HUDEP-2 (cell line): ENCODE measurements around the gene POC1A.
"Not testable (repeated sequence)": the region's sequence is repeated elsewhere in the genome, so short reads cannot be mapped to it uniquely, and the experiment has no call there.

Experiments
- DNase-seq, 76 experiments: peaks; one replicate each; lab custom pipeline; 2025; ENCODE audit not compliant: unreplicated experiment in 76 of 76; lab: John Stamatoyannopoulos, UW

The POC1A gene

DNA sequence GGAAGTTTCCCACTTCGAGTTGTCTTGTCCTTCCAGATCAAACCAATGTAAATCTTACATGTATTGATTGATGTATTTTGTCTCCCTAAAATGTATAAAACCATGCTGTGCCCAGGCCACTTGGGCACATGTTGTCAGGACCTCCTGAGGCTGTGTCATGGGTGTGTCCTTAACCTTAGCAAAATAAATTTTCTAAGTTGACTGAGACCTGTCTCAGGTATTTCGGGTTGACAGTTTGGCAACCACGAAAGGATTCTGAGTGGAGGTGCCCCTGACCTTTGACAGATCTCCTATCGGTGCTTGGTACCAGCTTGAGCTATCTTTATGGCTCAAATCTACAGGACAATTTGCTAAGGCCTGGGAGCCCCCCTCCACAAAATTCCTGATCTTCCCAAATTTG, 1.7 kb upstream of the POC1A start:
- no peak for DNase-seq

DNA sequence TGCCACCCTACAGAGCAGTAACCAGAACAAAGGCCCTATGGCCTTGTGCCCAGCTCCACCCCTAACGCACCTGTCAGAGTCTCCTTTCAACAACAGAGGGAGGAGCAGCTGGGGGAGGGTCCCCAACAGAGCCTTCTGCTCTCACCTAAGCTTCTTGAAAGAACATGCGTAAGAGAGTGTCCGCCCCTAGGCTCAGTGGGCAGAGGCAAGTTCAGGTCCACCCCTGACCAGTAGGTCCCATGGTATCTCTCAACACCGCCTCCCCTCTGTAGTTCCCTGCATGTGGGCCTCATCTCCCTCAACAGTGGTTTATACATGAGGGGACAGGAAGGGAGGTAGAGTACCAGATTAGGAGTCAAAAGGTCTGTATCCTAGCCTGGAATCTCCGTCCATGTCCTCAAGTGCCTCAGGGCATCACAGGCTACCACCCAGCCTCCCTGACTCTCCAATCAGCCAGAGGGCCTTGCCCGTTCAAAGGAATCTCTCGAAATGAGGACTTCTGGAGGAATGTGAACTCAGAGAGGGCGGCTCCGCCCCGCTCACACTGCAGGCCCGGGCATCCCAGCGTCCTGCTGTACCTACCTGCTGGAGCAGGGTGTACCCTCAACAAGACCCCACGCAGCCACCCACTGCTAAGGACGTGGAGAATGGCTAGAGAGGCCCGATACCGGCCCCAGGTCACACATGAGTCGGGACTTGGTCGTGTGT, 680 bp downstream of the POC1A start:
- peak in 23 of 76 experiments; percentile 3 to 51 (median 22) for DNase-seq

DNA sequence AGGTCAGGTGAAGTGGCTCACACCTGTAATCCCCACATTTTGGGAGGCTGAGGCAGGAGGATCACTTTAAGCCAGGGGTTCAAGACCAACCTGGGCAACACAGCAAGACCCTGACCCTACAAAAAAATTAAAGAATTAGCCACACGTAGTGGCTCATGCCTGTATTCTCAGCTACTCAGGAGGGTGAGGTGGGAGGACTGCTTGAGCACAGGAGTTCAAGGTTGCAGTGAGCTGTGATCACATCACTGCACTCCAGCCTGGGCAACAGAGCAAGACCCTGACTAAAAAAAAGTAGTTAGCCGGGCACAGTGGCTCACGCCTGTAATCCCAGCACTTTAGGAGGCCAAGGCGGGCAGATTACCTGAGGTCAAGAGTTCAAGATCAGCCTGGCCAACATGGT, 2.2 kb downstream of the POC1A start:
- DNase-seq: not testable (repeated sequence)

DNA sequence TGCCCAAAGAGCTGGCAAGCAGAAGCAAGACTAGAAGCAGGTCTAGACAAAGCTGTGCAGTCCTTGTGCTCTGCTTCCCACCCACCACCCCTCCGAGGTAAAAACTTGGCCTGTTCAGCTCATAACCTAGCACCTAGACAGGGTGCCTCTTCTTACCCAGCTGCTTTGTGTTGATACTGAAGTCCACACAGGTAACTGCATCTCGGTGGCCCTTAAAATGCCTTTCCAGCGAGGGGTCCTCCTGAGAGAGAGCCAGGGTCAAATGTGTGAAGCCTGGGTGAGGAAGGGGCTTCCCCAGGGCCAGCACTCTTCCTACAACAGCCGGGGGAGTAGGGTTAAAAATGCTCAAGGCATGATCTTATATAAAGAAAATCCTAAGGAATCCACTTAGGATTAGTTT, 3.4 kb downstream of the POC1A start:
- DNase-seq: no peak

DNA sequence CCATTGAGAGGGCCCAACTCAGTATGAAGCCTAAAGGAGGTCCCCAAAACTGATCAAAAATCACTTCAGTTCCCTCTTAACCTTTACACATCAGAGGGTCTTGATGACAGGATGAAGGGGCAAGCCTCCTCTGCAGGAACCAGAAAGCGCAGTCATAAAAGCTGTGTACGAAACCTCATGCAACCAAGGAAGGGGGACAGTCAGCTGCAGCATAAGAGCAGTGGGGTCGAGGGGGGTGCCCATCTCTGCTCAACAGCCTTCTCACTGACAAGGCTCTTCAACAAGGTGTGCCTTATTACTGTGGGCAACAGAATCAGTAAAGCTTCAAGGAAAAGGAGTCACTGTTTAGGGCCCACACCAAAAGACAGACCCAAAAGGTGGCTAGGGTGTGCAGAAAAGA, 3.9 kb downstream of the POC1A start:
- no peak for DNase-seq

DNA sequence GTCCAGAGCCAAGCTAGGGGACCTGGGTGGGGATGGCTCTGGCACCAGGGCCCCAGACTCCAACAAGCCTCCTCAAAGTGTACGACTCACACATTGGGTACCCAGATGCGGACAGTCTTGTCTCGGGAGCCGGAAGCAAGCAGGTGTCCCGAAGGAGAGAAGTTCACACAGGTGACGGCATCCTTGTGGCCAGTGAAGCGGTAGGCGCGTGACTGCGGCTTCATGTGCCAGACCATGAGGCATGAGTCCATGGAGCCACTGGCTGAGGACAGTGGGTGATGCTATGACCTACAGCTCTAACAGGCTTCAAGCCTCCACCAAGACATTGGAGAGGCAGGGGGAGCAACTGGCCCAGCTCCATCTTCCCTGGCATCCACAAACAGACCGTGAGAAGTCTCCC, 4.5 kb downstream of the POC1A start:
- DNase-seq: no peak

DNA sequence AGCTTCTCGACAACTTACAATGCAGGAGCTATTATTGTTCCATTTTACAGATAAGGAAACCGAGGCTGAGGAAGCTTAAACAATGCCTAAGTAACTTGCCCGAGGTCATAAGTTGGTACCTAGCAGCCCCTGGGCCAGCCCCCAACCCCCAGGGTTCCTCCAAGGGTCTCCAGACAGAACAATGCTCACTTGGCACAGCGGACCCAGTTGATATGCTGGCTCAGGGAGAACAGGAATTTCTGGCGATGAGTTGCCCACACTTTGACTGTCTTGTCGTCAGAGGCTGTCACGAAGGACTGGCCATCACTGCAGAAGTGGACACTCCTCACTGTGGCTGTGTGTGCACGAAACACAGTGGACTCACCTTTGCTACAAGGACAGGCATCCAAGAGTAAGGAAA, 5.2 kb downstream of the POC1A start:
- no peak for DNase-seq

DNA sequence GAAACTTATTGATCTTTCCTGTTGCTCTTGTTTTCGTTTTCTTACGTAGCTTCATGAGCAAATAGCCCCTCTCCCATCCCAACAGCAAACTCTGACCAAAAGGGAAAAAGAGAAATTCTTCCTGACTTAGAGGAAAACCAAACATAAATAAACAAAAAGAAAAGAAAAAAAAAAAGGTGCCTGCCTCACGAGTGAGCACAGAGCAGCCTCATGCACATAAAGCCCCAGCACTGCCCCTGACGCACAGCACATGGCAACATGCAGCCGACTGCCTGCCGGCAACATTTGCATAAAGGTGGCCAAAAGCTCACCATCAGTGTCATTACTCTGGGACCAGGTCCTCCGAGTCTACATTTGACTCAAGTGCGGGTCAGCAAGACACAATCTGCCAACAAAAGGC, 6.4 kb downstream of the POC1A start:
- DNase-seq: no peak

DNA sequence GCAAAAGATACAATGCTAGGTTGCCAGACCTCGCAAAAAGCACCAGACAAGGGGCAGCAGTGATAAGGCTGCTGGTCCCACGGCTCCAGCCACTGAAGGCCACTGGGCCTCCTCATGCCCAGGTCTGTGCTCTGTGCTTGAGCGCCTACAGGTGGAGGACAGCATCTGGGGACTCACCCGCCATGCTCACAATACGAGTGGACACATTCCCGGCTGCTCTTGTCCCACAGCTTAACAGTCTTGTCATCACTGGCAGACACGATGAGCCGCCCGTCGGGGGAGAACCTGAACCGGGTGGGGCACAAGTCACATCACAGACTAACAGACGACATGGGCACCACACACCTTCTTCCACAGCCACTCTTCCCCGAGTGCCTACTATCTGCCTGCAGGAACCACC, 7.4 kb downstream of the POC1A start:
- DNase-seq: no peak

DNA sequence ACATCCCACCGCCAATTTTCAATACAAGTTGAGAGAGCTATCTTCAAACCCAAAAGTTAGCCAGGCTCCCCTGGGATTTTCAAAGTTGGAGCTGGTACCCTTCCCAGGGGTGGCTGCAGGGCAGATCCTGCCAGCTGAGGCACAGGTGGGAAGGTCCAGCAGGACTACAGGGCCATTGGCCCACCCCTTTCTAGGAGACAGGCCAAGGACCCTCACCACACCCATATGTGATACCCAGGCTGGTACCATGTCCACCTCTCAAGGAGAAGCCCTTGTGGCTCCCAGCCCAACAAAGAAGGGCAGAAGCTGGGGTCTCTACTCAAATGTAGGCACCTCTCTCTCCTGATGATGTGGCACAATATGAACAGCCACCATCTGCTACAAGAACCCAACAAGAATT, 8.0 kb downstream of the POC1A start:
- DNase-seq: no peak

DNA sequence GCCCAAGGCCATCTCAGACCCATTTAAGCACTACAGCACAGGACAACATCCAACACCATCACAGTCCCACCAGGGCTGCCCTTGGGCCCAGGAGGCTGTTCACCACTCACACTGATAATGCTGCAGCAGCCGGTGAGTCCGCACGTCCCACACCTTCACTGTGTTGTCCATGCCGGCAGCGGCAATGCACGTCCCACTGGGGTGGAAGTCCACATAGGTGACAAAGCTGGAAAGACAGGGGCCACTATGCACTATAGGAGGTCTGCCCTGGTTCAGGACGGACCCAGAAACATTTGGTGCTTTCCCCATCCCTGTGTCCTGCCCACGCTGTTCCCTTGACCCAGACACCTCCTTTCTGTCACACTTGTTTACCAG, 8.5 kb downstream of the POC1A start:
- DNase-seq: no peak

DNA sequence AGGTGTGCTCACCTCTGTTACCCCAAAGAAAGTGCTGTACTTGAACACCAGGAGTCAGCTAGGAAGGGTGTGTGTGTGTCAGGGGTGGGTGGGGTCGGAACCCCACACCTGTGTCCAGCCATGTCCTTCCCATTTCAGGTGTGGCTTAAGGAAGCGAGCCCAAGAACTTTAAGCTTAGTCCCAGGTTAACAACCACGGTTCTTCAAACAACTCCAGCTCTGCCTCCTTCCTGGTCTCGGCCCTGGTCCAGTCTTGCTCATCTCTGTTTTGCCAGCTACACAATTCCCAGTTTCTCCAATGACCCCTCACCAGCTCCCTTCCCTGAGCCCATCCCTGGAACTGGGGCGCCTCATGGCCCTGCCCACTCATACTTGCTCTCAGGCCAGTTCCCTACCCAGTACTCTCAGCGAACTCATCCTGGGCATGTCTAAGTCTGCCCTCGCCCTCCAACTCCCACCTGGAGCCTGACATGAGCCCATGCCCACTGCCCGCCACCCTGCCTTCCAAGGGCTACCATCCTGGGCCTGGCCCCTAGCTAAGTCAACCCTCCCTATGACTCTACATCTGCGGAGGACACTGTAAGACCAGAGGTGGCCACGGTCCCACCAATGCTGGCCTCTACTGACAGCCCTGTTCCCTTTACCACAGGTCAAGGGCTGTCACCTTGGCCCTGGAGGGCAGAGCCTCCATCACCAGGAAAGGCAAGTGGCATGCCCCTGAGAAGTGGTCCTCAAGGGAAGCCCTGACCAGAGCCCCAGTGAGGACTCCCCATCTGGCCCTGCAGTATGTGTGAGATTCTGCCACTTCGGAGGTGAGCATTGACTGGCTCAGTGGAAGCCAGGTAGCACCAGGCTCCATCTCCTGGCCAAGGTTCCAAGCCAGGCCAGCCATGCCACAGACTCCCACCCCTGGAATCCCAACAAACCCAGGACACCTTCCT, 9.2 kb downstream of the POC1A start:
- DNase-seq: no peak

DNA sequence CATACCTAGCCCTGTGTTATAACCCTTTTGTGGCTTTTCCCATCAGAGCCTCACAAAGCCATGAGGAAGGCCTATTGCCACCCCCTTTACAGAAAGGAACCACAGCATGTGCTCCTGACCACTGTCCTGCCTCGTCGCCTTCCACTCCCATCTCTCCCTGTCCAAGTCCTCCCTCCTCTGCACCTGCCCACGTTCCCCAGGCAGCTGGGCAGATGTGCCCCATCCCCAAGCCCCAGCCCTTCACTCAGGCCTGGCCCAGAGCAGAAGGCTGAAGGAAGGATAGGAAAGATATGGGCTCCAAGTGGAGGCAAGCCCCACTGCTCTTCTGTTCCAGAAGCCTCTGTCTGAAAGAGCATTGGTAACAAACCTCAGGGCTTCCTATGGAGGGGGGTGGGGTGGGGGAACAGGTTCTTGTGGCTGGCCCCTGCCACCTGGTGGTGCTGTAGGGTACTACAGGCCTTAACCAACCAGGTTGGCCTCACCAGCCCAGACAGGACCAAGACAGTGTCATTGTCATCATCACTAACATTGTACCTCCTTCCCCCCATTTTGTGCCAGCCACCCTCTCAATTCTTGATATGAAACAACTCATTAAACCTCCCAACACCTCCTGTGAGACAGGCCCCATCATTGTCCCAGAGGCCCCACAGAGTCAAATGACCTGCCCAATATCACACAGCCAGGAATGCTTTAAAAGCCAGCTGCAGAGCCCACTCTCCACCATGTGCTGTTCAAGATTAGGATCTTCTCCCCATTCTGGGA, 10.0 kb downstream of the POC1A start:
- peak in 69 of 76 experiments; percentile 1 to 82 (median 56) for DNase-seq

DNA sequence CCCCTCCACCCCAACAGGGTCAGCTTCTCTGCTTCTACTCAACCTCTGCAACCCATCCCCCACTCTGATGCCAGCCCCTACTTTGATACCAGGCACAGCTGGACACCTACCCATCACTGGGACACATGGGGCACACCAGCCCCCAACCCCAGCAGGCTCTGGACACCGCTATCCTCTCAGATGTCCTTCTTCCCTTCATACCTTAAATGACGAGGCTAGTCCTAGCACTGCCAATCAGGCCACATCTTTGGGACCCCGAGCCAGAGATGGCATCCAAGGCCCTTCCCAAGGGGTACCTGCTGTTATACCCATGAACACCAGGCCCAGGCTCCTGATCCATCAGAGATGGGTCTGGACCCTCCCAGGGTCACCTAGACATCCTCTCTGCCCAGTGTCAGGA, 10.6 kb downstream of the POC1A start:
- DNase-seq: no peak

DNA sequence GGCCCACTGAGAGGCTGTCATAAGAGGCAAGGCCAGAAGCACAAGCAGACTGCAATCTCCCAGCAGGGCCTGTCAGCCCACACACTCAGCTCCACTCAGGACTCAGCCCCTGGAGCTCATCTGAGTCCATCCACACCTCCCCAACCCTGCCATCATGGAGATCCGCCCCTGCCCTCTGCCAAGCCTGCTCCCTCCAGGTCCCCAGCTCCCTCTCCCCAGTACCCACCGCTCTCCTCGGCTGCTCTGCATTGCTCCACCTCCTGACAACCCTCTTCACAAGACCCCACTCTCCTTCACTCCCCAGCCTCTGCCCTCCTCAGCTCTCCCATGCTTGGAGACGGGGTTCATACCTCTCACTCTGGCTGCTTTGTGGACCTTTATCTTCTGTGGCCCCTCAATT, 11.1 kb downstream of the POC1A start:
- no peak for DNase-seq

DNA sequence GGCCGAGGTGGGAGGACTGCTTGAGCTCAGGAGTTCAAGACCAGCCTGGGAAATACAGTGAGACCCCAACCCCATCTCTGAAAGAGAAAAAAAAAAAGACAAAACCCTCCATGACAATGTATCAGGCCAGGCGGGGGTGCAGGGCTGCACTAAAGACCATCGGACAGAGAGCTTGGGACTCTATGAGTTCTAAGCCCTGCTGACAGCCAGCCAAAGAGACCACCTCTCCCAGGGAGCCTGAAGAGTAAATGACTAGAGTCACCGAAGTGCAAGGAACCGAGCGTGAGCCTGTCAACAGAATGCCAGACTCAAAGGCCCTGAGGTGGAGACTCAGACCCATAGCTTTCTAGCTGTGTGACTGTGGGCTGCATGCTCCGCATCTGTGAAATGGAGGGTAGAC, 12.5 kb downstream of the POC1A start:
- DNase-seq: no peak

DNA sequence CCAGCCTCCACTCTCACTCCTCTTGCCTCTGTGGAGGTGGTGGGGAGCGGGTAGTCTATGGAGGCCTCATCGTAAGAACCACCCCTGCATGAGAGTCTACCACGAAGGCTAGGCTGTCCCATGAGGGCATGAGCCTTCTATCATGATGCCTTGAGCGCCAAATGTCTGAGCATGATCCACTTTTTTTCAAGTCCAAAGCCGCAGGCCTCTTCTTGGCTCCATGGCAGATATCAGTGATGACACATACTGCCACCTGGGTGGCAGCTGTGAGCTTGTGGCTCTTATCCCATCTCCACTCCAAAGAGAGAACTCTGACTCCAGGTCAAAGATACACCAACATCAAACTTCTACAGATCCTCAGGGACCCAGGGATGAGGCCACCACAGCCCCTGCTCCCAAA, 13.5 kb downstream of the POC1A start:
- no peak for DNase-seq

DNA sequence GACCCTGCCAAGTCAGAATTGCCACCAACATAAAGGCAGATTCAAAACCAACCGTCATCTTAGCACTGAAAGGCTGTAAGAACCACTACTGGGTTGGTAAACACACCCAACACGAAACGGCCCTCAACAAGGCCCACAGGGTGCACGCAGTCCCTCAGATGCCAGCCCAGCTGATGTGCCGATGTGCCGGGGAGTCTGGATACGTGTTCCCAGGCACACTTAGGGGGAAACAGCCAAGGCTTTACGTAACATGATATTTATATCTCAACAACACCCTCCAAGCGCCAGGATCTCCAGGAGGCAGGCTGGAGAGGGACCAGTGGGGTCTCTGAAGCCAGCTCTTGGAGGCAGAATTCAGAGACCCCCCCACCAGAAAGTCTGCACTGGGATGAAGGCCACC, 14.2 kb downstream of the POC1A start:
- no peak for DNase-seq

DNA sequence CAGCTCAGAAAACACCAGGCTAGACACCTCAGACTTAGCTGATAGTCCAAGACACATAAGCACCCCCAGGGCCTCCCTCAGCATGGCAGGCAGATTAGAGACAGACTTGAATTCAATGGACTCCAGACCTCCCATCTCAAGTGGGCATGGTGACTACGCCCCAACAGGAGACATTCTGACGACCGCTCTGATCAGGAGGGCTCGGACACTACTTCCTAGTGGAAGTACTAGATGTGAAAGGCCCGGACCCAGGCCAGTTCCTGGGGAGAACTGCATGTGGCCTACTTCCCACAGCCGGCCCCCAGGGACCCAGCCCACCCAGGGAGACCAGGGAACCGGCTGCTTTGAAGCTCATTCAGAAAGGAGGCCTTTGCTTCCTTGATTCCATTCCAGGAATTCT, 16.9 kb downstream of the POC1A start:
- DNase-seq: no peak

DNA sequence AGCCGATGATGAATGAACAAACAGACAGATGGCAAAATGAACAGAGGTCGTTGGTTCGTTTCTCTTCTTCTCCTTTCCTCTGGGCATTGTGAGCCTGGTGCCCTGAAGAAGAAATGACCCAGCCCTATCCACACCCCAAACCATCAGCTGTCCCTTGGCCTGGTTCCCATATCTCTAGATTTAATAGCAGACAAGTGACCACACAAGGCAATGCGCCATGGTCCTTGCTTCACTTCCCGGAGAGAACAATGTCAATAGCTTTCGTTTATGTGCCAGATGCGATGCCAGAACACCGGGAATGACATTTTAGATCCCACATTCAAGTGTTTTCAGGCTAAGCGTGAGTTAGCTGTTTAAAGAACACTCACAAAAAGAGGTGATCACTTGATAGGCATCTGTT, 17.7 kb downstream of the POC1A start:
- no peak for DNase-seq

DNA sequence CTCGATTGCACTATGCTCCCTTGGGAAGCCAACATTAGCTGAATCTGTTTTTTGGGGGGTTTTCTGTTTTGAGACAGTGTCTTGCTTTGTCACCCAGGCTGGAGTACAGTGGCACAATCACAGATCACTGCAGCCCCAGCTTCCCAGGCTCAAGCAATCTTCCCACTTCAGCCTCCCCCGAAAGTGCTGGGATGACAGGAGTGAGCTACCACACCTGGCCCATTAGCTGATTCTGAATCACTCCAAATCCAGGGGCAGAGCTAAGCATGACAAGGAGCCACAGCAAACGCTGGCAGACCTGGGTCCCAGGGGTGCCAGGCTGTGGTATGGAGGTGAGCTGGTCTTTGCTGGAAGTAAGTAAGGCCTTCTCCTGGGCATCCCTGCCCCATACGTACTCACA, 18.9 kb downstream of the POC1A start:
- DNase-seq: no peak
